GM18951 (cell line): ENCODE results near the gene PDCD5.
"Not testable (repeated sequence)": the region's sequence is repeated elsewhere in the genome, so short reads cannot be mapped to it uniquely, and the experiment has no call there.

Experiments used
- POLR2A ChIP-seq: IDR thresholded peaks from 4 replicates; pipeline ENCODE4 v1.6.1; 2011; ENCODE audit warnings: mild to moderate bottlenecking; ENCODE audit not compliant: insufficient read length, insufficient read depth; ENCODE audit errors: extremely low read depth
- in situ Hi-C: fragments of 300-500 bp; cut with MboI; formaldehyde crosslinking; loops from one replicate; pipeline ENCODE4 v1.12.0; 2022; ENCODE audit warnings: low sequenced_read_pairs, mixed read lengths, inconsistent platforms; ENCODE audit not compliant: unreplicated experiment

PDCD5 gene, protein sequence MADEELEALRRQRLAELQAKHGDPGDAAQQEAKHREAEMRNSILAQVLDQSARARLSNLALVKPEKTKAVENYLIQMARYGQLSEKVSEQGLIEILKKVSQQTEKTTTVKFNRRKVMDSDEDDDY

DNA sequence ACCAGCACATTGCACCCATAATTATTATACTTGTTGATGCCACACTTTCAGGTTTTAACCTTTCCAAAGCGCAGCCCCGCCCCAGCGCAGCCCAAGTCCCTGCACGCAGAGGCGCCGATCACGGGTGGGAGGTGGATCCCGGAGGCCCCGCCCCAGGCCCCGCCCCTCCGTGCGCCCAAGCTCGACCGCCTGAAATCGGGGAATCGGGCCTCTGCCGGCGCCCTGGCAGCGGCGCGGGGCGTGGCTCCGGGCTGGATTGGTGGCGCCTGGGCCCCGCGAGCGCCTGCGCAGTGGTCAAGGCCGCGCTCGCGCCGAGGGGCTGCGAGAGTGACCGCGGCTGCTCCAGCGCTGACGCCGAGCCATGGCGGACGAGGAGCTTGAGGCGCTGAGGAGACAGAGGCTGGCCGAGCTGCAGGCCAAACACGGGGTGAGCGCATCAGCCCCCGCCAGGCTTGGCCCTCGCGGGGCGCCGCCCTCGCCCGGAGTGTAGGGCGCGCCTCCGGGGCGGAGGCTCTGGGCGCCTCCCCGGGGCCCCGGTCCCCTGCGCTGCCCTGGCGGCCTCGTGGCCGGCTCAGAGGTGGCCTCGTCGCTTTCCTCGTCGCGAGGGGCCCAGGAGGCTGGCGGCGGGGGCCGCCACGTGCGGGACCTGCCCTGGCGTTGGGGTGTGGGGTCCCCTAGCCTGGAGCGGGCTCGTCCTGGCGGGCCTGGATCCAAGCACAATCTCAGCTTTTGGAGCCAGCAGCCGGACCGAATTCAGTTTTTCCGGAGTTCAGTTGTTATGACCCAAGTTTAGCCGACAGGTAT, at the start of gene PDCD5:
Gene PDCD5 (plus strand): TSS at position 290 of the 804 bp plus-strand sequence. CDS start 72 bp downstream, at position 362.
- in situ Hi-C loops: no loop called here
- peak; percentile 90 for TF ChIP-seq POLR2A

DNA sequence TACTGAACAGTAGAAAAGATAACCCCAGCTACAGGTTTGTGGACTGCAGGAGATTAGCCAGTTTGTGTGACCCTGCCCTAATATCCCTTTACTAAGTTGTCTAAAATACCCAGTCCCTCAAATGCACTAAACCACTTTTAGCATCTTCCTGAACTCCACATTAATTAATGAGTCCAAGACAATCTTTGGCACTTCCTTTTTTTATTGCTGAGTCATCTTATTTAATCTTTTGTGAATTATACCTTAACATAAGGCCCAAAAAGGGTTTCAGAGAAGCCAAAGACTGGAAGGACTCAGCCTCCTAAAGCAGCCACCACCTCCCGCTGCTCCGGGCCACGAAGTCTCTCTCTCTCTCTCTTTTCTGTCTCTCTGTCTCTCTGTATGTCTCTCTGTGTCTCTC, 48.8 kb upstream of the PDCD5 start:
- TF ChIP-seq POLR2A: no peak
- in situ Hi-C loops: no loop called here

DNA sequence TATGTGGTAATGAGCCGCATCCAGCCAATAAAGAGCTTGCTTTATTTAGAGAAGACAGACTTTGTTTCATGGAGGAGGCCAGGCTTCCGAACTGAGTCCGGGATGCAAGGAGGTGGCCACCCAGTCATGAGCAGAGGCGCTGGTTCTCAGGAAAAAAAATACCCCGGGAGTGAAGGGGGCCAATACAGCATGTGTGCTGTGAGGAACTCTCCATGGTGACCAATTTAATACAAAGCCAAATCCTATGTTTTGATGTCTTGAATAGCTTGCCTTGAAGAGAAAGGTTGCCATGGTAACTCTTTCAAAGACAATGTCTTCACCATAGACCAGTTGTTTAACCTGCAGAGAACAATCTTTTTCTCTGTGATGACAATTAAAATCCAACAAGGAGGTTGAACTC, 43.4 kb upstream of the PDCD5 start:
- TF ChIP-seq POLR2A: no peak
- in situ Hi-C loops: no loop called here

DNA sequence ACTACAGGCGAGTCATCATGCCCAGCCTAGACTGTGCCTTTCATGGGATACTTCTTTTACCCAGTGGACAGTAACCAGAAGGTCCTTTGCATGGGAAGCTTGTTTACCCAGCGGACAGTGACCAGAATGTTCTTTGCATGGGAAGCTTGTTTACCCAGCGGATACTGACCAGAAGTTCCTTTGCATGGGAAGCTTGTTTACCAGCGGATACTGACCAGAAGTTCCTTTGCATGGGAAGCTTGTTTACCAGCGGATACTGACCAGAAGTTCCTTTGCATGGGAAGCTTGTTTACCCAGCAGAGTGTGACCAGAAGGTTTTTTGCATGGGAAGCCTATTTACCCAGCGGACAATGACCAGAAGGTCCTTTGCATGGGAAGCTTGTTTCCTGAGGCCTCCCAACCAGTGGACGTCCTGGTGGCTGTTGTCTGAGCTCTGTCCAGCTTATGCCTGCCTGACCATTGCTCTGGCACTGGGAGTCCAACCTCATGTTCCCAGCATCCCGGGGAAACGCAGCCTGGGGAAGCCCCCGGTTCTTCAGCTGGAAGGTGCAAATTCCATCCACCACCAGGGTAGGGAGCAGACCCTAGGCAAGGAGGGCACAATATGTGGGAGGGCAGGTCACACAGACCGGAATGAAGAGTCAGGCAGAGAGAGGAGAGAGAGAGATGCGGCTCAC, 41.6 kb upstream of the PDCD5 start:
- in situ Hi-C loops: no loop called here

DNA sequence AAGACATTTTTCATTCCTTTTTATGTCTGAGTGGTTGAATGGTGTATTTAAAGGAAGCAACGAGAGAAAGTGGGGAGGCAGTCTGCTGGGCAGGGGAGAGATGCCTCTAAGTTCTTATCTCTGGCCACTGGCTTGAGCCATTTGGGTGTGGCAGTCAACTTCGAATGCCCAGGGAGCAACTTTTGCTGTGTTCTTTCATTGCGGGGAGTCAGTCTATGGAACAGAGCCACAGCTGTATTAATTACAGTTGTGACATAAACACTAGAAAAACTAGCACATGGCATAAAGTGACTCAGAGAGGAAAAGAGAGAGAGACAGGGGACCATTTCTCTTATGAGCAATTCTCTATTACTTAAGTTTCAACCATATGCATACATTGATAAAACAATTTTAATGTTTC, 40.4 kb upstream of the PDCD5 start:
- in situ Hi-C loops: no loop called here
- no peak for TF ChIP-seq POLR2A

More for the DNA sequence above, 41.6 kb upstream of the PDCD5 start:
- TF ChIP-seq POLR2A: no peak

DNA sequence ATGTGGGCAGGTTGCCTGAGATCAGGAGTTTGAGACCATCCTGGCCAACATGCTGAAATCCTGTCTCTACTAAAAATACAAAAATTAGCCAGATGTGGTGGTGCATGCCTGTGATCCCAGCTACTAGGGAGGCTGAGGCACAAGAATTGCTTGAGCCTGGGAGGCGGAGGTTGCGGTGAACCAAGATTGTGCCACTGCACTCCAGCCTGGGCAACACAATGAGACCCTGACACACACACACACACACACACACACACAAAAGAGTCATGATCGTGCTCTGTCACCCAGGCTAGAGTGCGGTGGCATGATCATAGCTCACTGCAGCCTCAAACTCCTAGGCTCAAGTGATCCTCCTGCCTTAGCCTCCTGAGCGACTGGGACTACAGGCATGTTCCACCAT, 39.6 kb upstream of the PDCD5 start:
- in situ Hi-C loops: not testable (repeated sequence)

DNA sequence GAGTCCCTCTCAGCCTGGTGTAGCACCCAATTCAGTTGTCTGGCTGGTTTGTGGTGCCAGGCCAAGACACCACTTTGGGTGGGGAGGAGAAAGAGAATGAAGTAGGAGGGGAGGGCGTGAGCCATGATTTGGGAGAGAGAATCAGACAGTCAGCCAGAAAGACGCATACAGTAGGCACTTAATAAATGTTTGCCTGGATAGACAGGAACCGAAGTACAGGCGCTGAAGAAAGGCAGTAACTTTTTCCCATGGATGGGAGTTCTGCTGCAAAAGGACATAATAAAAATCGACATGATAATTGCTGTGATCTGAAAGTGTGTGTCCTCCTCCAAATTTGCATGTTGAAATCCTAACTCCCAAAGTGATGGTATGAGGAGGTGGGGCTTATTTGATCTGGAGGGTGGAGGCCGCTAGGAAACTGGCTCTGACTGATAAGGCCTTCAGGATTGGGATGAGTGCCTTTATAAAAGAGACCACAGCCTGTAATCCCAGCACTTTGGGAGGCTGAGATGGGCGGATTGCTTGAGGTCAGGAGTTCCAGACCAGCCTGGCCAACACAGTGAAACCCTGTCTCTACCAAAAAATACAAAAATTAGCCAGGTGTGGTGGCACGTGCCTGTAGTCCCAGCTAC, 38.4 kb upstream of the PDCD5 start:
- in situ Hi-C loops: no loop called here

DNA sequence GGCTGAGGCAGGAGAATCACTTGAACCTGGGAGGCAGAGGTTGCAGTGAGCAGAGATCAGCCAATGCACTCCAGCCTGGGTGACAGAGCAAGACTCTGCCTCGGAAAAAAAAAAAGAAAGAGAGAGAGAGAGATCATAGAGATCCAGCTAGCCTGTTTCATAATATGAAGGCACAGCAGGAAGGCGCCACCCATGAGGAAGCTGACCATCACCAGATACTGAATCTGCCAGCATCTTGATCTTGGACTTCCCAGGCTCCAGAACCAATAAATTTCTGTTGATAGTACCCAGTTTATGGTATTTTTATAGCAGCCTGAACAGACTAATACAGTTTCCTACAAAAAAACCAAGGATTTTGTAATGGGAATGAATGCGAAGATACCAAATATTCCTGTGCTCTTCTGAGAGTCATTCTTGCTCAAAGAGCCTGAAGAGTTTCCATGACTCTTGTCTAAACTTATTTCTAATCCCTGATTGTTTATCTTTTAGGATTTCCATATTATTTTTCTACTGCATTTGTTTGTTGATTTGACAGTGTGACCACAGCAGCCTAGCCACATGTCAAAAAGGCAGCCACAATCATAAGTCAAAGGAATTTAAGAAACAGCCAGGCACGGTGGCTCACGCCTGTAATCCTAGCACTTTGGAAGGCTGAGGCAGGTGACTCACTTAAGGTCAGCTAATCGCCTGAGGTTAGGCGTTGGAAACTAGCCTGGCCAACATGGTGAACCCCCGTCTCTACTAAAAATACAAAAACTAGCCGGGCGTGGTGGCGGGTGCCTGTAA, 37.7 kb upstream of the PDCD5 start:
- in situ Hi-C loops: no loop called here
- no peak for TF ChIP-seq POLR2A

More for the DNA sequence above, 38.4 kb upstream of the PDCD5 start:
- TF ChIP-seq POLR2A: no peak

DNA sequence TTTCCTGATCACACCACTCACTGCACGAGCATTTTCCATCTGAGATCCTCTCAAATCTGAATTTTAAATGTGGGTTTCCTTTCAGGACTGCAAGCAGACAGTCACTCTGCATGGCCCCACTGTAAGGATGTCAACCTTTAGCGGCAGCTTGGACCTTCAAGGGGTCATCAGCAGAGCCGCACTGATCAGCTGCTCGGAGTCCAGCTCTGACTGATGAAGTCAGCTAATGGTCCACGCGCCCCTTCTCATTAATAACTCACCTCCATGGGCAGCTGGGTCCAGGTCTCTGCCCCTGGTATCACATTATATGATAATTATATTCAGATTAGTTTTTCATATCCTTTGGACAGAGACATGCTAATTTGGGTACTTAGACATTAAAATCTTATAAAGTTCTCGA, 36.1 kb upstream of the PDCD5 start:
- no peak for TF ChIP-seq POLR2A
- in situ Hi-C loops: no loop called here

DNA sequence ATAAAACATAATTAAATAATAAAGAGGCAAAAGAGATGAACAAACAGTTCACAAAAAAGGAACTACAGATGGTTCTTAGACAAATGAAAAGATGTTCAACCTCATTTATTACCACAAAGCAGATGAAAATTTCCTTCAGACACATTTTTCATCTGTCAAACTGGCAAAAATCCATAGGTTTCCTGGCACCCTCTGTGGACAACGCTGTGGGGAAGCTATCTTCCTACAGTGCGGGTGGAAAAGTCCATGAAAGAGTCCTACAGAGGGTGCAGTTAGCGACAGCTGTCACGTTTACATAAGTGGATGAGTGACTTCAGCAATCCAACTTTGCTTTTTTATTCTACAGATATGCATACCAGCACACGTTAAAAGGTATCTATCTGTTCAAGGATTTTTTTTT, 30.3 kb upstream of the PDCD5 start:
- in situ Hi-C loops: loop anchor here (25.0 kb wide), 1 partner anchor 1863 kb away; no protein-coding TSS in a partner anchor
- no peak for TF ChIP-seq POLR2A

DNA sequence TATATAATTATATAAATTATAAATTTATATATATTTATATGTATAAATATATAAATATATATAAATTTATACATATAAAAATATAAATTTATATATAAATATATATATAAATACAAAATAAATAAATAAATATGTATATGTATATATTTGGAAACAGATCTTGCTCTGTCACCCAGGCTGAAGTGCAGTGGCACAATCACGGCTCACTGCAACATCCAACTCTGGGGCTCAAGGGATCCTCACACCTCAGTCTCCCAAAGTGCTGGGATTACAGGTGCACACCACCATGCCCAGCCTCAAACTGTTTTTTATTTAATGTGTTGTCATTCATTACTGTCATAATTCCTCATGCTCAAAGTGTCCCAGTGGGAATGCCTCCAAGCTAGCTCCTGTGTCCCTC, 25.2 kb upstream of the PDCD5 start:
- no peak for TF ChIP-seq POLR2A
- in situ Hi-C loops: loop anchor here (25.0 kb wide), 1 partner anchor 1868 kb away; no protein-coding TSS in a partner anchor

DNA sequence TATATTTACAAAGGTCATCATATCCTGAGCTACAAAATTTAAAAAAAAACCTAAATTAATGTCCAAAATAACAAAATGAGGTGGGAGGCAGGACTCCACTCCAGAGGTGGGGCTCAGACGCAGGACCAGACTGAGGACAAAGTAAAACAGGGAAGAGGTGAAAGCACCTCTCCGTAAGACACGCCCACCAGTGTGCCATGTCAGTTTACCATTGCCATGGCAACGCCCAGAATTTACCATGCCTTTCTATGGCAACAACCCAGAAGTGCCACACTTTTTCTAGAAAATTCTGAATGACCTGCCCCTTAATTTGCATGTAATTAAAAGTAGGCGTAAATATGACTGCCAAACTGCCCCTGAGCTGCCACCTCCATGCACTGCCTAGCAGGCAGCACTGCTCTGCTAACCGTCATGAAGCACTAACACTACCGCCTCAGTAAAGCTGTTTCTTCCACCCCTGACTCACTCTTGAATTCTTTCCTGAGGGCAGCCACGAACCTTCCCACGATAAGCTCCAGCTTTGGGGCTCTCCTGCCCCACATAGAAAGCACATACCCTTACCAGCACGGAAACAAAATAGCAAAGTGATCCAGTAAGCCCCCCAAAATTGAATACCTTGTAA, 22.3 kb upstream of the PDCD5 start:
- in situ Hi-C loops: loop anchor here (25.0 kb wide), 1 partner anchor 1871 kb away; no protein-coding TSS in a partner anchor
- no peak for TF ChIP-seq POLR2A
